Activated CD4-positive, CD25-positive, alpha-beta regulatory T cell treated with anti-CD3 and anti-CD28 coated beads, Interleukin-2, amount 50 U/mL, for 16 hours (primary cell): ENCODE measurements around the gene P4HA1.

Experiments used
- DNase-seq: peaks from one replicate; pipeline ENCODE4 v3.0.0-alpha.2; 2020; ENCODE audit warnings: low read depth, low spot score

P4HA1 gene

DNA sequence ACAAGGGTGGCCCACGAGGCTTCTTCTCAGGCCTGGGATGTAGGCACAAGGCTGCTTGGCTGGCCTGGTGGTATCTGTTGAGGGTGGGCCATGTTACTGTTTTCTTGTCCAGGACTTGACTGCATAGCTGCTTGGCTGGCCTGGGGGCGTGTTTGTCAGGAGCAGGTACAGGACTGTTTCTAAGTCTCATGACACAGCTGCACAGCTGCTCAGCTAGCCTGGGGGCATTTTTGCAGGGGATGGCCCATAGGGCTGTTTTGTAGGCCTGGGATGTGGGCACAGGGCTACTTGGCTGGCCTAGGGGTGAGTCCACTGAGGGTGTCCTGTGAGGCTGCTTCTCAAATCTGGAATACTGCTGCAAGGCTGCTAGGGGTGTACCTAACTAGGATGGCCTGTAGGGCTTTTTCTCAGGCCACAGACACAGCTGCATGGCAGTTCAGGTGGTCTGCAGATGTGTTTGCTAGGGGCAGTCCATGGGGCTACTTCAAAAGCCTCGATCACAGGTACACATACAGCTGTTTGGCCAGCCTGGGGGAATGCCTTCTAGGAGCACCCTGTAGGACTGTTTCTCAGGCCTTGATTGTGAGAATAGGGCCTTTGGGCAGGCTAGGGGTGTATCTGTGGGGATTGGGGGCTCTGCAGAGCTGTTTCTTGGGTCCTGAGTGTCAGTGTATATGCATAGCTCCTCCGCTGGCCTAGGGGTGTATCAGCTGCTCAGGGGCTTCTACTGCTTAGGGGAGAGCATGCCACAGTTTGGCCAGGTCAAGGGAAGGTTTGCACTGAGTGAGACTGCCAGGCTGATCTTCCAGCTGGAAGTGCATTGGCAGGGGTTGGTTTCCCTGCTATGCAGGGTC, 115.4 kb downstream of the P4HA1 start:
- no peak for DNase-seq

DNA sequence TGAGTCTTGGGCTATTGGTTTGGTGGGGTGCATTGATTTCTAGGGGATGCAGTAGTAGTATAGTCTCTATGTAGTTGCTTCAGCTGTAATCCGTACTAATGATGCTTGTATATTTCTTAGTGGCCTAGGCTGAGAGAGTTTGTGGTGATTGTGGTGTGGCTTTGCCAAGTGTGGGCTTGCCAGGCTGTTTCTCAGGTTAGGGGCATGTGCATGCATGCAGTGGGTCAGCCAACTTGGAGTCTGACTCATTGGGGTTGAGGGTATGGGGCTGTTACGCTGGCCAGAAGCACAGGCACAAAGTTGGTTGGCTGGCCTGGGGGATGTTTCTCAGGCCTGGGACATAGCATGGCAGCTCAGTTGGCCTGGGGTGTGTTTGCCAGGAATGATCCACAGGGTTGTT, 116.3 kb downstream of the P4HA1 start:
- no peak for DNase-seq

DNA sequence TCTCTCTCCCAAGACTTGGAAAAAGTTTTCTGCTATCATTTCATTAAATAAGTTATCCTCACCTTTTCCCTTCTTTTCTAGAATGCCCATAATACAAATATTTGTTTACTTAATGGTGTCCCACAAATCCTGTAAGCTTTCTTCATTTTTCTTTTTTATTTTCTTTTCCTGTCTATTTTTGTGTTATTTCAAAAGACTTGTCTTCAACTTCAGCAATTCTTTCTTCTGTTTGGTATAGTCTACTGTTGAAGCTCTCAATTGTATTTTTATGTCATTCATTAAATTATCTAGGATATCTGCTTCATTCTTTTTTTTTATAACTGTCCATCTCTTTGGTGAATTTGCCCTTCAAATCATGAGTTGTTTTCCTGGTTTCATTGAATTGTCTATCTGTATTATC, 117.0 kb downstream of the P4HA1 start:
- no peak for DNase-seq

DNA sequence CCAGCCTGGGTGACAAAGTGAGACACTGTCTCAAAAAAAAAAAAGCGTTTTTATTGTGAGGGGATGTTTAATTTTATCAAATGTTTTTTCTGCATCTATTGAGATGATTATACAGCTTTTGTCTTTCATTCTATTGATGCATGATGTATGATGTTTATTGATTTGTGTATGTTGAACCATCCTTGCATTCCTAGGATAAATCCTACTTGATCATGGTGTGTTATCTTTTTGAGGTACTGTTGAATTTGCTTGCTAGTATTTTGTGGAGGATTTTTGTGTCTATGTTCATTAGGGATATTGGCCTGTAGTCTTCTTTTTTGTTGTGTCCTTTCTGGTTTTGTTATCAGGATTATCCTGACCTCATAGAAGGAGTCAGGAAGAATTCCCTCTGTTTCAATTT, 119.8 kb downstream of the P4HA1 start:
- DNase-seq, result no peak
